B cell (primary cell): ENCODE results near the gene SHC3. TPM values are rescaled to one million over a fixed set of nuclear protein-coding genes. Genes with fewer than 3 reads are reported as not detected.

Experiments used
- ATAC-seq: fragments of 200-7000 bp; cut with Tn5 transposase; one replicate; pipeline ENCODE4 v1.10.0; 2021; ENCODE audit warnings: low read depth, mild to moderate bottlenecking, moderate number of reproducible peaks, moderate library complexity
- CTCF ChIA-PET: fragments of 350-600 bp; sonication (Branson Sonifier 250); formaldehyde crosslinking; loops from one replicate; lab custom pipeline; 2021; ENCODE audit warnings: antibody characterized with exemption, inconsistent platforms; lab: Charles Lee
- POLR2A ChIA-PET: fragments of 350-600 bp; sonication (Branson Sonifier 250); formaldehyde crosslinking; loops from one replicate; lab custom pipeline; 2021; ENCODE audit warnings: antibody characterized with exemption; lab: Charles Lee
- DNase-seq: peaks from one replicate; pipeline ENCODE4 v3.0.0; 2013
- H2AFZ ChIP-seq: 2 replicates; pipeline ENCODE4 v1.6.1; 2012; ENCODE audit warnings: mild to moderate bottlenecking, low read depth, low read length; ENCODE audit not compliant: insufficient read depth, poor library complexity, severe bottlenecking
- H3K27ac ChIP-seq, 2 donors: 1 replicate in 1 of 2; 2 replicates in 1 of 2; pipeline ENCODE4 v1.5.1; 2012 to 2013; ENCODE audit warnings: low read length in 2 of 2, mild to moderate bottlenecking in 2 of 2, moderate library complexity in 1 of 2
- H3K27me3 ChIP-seq, 4 experiments: fragments of 200-600 bp in 1 of 4; sonication (generic) in 1 of 4; replicated peaks in 1 of 4; 1 replicate in 2 of 4; 2 replicates in 2 of 4; pipeline versions ENCODE4 v1.6.1 to v1.7.0; 2013 to 2016; ENCODE audit warnings: low read length in 3 of 4, mild to moderate bottlenecking in 2 of 4, mixed read lengths in 1 of 4, moderate library complexity in 1 of 4; ENCODE audit not compliant: insufficient read depth in 4 of 4, control insufficient read depth in 3 of 4; ENCODE audit errors: control extremely low read depth in 1 of 4
- H3K36me3 ChIP-seq, 2 experiments: replicated peaks in 1 of 2; 1 replicate in 1 of 2; 2 replicates in 1 of 2; pipeline versions ENCODE4 v1.6.1 to v1.7.1; 2013; ENCODE audit warnings: low read length in 1 of 2; ENCODE audit not compliant: insufficient read depth in 2 of 2, control insufficient read depth in 1 of 2; ENCODE audit errors: control extremely low read depth in 1 of 2, extremely low read depth in 1 of 2
- H3K4me1 ChIP-seq, 2 donors: fragments of 200-600 bp in 1 of 2; sonication (generic) in 1 of 2; 1 replicate in 1 of 2; 2 replicates in 1 of 2; pipeline versions ENCODE4 v1.5.1 to v1.6.1; 2013 to 2017; ENCODE audit warnings: low read length in 2 of 2; ENCODE audit not compliant: control insufficient read depth in 2 of 2, insufficient read depth in 2 of 2
- H3K4me2 ChIP-seq: replicated peaks from 2 replicates; pipeline ENCODE3; 2012; ENCODE audit warnings: mild to moderate bottlenecking, low read depth, low read length; ENCODE audit not compliant: poor library complexity, severe bottlenecking
- H3K4me3 ChIP-seq, 5 experiments: fragments of 200-600 bp in 1 of 5; sonication (generic) in 1 of 5; 1 replicate in 3 of 5; 2 replicates in 2 of 5; pipeline versions ENCODE4 v1.5.1 to v1.7.0; 2011 to 2016; ENCODE audit warnings: low read length in 4 of 5, mild to moderate bottlenecking in 4 of 5, low read depth in 2 of 5, control low read depth in 1 of 5, moderate library complexity in 1 of 5; ENCODE audit not compliant: insufficient read depth in 1 of 5; ENCODE audit errors: control extremely low read depth in 1 of 5, extremely low read depth in 1 of 5
- H3K79me2 ChIP-seq: fragments of 200-600 bp; sonication (generic); one replicate; pipeline ENCODE4 v1.6.0; 2016; ENCODE audit warnings: low read length; ENCODE audit not compliant: control insufficient read depth, insufficient read depth
- H3K9ac ChIP-seq: fragments of 200-600 bp; sonication (generic); 2 replicates; pipeline ENCODE4 v1.6.1; 2017; ENCODE audit warnings: mild to moderate bottlenecking, low read length, moderate library complexity
- H3K9me3 ChIP-seq, 3 donors: one replicate each; pipeline versions ENCODE4 v1.6.1 to v1.7.1; 2013; ENCODE audit warnings: low read length in 2 of 3; ENCODE audit not compliant: control insufficient read depth in 2 of 3, insufficient read depth in 1 of 3; ENCODE audit errors: control extremely low read depth in 1 of 3
- H4K20me1 ChIP-seq: 2 replicates; pipeline ENCODE4 v1.6.0; 2012; ENCODE audit warnings: mild to moderate bottlenecking, low read length; ENCODE audit not compliant: insufficient read depth, control insufficient read depth, poor library complexity, severe bottlenecking
- H3K27ac Mint-ChIP-seq: one replicate; pipeline ENCODE4 v1.8.0; 2021; ENCODE audit warnings: mixed read lengths
- H3K27me3 Mint-ChIP-seq: one replicate; pipeline ENCODE4 v1.8.0; 2021; ENCODE audit warnings: mixed read lengths
- H3K4me1 Mint-ChIP-seq: one replicate; pipeline ENCODE4 v1.8.0; 2021; ENCODE audit warnings: mixed read lengths
- H3K4me3 Mint-ChIP-seq: one replicate; pipeline ENCODE4 v1.8.0; 2021; ENCODE audit warnings: mixed read lengths
- H3K9me3 Mint-ChIP-seq: one replicate; pipeline ENCODE4 v1.8.0; 2022; ENCODE audit warnings: mixed read lengths; ENCODE audit not compliant: insufficient read depth
- EZH2 ChIP-seq: IDR thresholded peaks from 2 replicates; pipeline ENCODE4 v1.6.1; 2012; ENCODE audit warnings: borderline replicate concordance, low read depth, mild to moderate bottlenecking, moderate library complexity, low read length; ENCODE audit not compliant: insufficient read depth, poor library complexity, severe bottlenecking
- WGBS: methylation state at CpG from one replicate; pipeline ENCODE4 v1.1.5; 2013; ENCODE audit warnings: missing lambda C conversion rate; ENCODE audit not compliant: insufficient coverage; 5-methylcytosine and 5-hydroxymethylcytosine counted together
- intact Hi-C: fragments of 100-400 bp; cut with micrococcal nuclease; formaldehyde crosslinking; loops from one replicate; pipeline ENCODE4 v1.10.0; 2022
- polyA plus RNA-seq: library from polyadenylated mRNA; depleted of rRNA; stranded (reverse); fragments of >200 nt; gene quantifications from 2 replicates; pipeline ENCODE4 v1.2.3, GENCODE V29; 2012
- total RNA-seq, 2 donors: library from RNA; stranded (reverse); fragments of 120-200 nt in 1 of 2; gene quantifications; 1 replicate in 1 of 2; 2 replicates in 1 of 2; pipeline versions ENCODE4 v1.2.3 to v1.2.4, GENCODE V29; 2013 to 2022
- TF ChIP-seq, protein P1 (sequence below): fragments of 200-600 bp; IDR thresholded peaks from one replicate; pipeline ENCODE4 v1.8.0; 2022; ENCODE audit warnings: antibody characterized with exemption, mild to moderate bottlenecking

Gene SHC3
- total and polyA plus RNA-seq, 2 donors (not counting 1 experiment from before 2014, with no cell fraction given): 0.03 TPM; not detected in 1

GRCh38 chr9:89178830-89179539, 367 bp upstream of the SHC3 start:
- DNase-seq (no peak), ATAC-seq (no peak)
- ChIA-PET POLR2A (no interaction called here), CTCF (no interaction called here)
- intact Hi-C loops: no loop called here
- no peak overlapping the region for H3K27ac Mint-ChIP-seq
- no peak overlapping the region for H3K4me3 Mint-ChIP-seq
- Histone ChIP-seq H3K4me1 (peaks cover 21 to 27% of the 10 kb centered on the region in 2 donors), H4K20me1 (no peaks in the 10 kb centered on the region), H3K27me3 (peaks cover 0 to 50% (median 34%) of the 10 kb centered on the region in 4 experiments), H3K36me3 (no peaks in the 10 kb centered on the region), H3K4me3 (peak overlapping the region in 1 of 5 experiments; percentile 9), H3K9ac (peak overlapping the region; percentile 28), H3K9me3 (no peaks in the 10 kb centered on the region), H3K79me2 (no peaks in the 10 kb centered on the region), H2AFZ (no peak overlapping the region), H3K4me2 (peak overlapping the region; percentile 56), H3K27ac (no peak overlapping the region)
- peaks cover 53% of the 10 kb centered on the region for H3K27me3 Mint-ChIP-seq
- H3K4me1 Mint-ChIP-seq: peaks cover 11% of the 10 kb centered on the region
- no peaks in the 10 kb centered on the region for H3K9me3 Mint-ChIP-seq
- 22% methylated on average over 4 of the region's 11 CpGs for WGBS
- TF ChIP-seq, protein P1, sequence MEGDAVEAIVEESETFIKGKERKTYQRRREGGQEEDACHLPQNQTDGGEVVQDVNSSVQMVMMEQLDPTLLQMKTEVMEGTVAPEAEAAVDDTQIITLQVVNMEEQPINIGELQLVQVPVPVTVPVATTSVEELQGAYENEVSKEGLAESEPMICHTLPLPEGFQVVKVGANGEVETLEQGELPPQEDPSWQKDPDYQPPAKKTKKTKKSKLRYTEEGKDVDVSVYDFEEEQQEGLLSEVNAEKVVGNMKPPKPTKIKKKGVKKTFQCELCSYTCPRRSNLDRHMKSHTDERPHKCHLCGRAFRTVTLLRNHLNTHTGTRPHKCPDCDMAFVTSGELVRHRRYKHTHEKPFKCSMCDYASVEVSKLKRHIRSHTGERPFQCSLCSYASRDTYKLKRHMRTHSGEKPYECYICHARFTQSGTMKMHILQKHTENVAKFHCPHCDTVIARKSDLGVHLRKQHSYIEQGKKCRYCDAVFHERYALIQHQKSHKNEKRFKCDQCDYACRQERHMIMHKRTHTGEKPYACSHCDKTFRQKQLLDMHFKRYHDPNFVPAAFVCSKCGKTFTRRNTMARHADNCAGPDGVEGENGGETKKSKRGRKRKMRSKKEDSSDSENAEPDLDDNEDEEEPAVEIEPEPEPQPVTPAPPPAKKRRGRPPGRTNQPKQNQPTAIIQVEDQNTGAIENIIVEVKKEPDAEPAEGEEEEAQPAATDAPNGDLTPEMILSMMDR: no peak
- TF ChIP-seq EZH2: no peak
